ENCODE results near the gene FRAS1. TPM values are rescaled to one million over a fixed set of nuclear protein-coding genes. Genes with fewer than 3 reads are reported as not detected.
"Not testable (repeated sequence)": the region's sequence is repeated elsewhere in the genome, so short reads cannot be mapped to it uniquely, and the experiment has no call there.

The FRAS1 gene
- total RNA-seq, 1 donor from 2014 or later, result 24.6 TPM

- no peak overlapping the region for H3K27ac Mint-ChIP-seq (ENCODE audit: unreplicated experiment)
- no peaks in the 10 kb centered on the region for H3K79me2 ChIP-seq (ENCODE audit: insufficient read depth, low read length)
- H3K4me2 ChIP-seq (ENCODE audit: low read length), result no peak overlapping the region
- H3K9me3 Mint-ChIP-seq (ENCODE audit: unreplicated experiment), result peaks cover 4% of the 10 kb centered on the region
- peaks cover 4% of the 10 kb centered on the region for H3K4me1 Mint-ChIP-seq (ENCODE audit: low read depth, unreplicated experiment)
- H3K27ac ChIP-seq (ENCODE audit: low read depth, low read length), result no peak overlapping the region
- peaks cover 3% of the 10 kb centered on the region for H3K36me3 Mint-ChIP-seq (ENCODE audit: low read depth, unreplicated experiment)
- FAIRE-seq (no peak), DNase-seq (ENCODE audit: low read depth) (no peak)
- TF ChIP-seq CTCF (IDR thresholded peaks at IDR 0.05; ENCODE audit: insufficient read depth, low read depth, low read length), result no peak
- no peak for TF ChIP-seq EZH2 (IDR thresholded peaks at IDR 0.05; ENCODE audit: insufficient read depth, low read length)
- no peak overlapping the region for H3K4me3 ChIP-seq (ENCODE audit: insufficient read depth, low read depth, low read length)
- no peaks in the 10 kb centered on the region for H3K27me3 Mint-ChIP-seq (ENCODE audit: low read depth, unreplicated experiment)
- H3K36me3 ChIP-seq (ENCODE audit: insufficient read depth, low read length), result no peaks in the 10 kb centered on the region
- no peak overlapping the region for H3K4me3 Mint-ChIP-seq (ENCODE audit: unreplicated experiment)
- H3K4me1 ChIP-seq (ENCODE audit: insufficient read depth, low read length), result no peaks in the 10 kb centered on the region
- no peaks in the 10 kb centered on the region for H4K20me1 ChIP-seq (ENCODE audit: insufficient read depth, low read length)
- H3K27me3 ChIP-seq (ENCODE audit: insufficient read depth, low read length), result no peaks in the 10 kb centered on the region
- H2AFZ ChIP-seq (ENCODE audit: low read depth, low read length), result no peak overlapping the region
- H3K9ac ChIP-seq (ENCODE audit: low read length), result no peak overlapping the region
- no peaks in the 10 kb centered on the region for H3K9me3 ChIP-seq (ENCODE audit: insufficient read depth, low read depth, low read length)
Measured at GRCh38 chr4:78121338-78121904, 64.3 kb downstream of the FRAS1 start.

- not testable (repeated sequence) for H3K9ac ChIP-seq (ENCODE audit: low read length); H3K79me2 ChIP-seq (ENCODE audit: insufficient read depth, low read length); H3K27me3 Mint-ChIP-seq (ENCODE audit: low read depth, unreplicated experiment); H3K36me3 ChIP-seq (ENCODE audit: insufficient read depth, low read length); FAIRE-seq; DNase-seq (ENCODE audit: low read depth); H3K4me3 Mint-ChIP-seq (ENCODE audit: unreplicated experiment); H3K9me3 ChIP-seq (ENCODE audit: insufficient read depth, low read depth, low read length); H2AFZ ChIP-seq (ENCODE audit: low read depth, low read length); H3K9me3 Mint-ChIP-seq (ENCODE audit: unreplicated experiment); H3K4me2 ChIP-seq (ENCODE audit: low read length); H3K27ac Mint-ChIP-seq (ENCODE audit: unreplicated experiment); H3K4me1 ChIP-seq (ENCODE audit: insufficient read depth, low read length); H3K27me3 ChIP-seq (ENCODE audit: insufficient read depth, low read length); H4K20me1 ChIP-seq (ENCODE audit: insufficient read depth, low read length); H3K36me3 Mint-ChIP-seq (ENCODE audit: low read depth, unreplicated experiment); H3K4me3 ChIP-seq (ENCODE audit: insufficient read depth, low read depth, low read length); H3K4me1 Mint-ChIP-seq (ENCODE audit: low read depth, unreplicated experiment); H3K27ac ChIP-seq (ENCODE audit: low read depth, low read length)
Measured at GRCh38 chr4:78125834-78126331, 68.8 kb downstream of the FRAS1 start.

GRCh38 chr4:78129383-78130108, 72.4 kb downstream of the FRAS1 start:
- Mint-ChIP-seq H3K4me3 (ENCODE audit: unreplicated experiment) (no peak overlapping the region), H3K27ac (ENCODE audit: unreplicated experiment) (no peak overlapping the region), H3K4me1 (ENCODE audit: low read depth, unreplicated experiment) (peaks cover 7% of the 10 kb centered on the region), H3K27me3 (ENCODE audit: low read depth, unreplicated experiment) (no peaks in the 10 kb centered on the region), H3K9me3 (ENCODE audit: unreplicated experiment) (peaks cover 4% of the 10 kb centered on the region), H3K36me3 (ENCODE audit: low read depth, unreplicated experiment) (peaks cover 3% of the 10 kb centered on the region)
- no peaks in the 10 kb centered on the region for H3K79me2 ChIP-seq (ENCODE audit: insufficient read depth, low read length)
- no peak overlapping the region for H3K4me3 ChIP-seq (ENCODE audit: insufficient read depth, low read depth, low read length)
- DNase-seq (ENCODE audit: low read depth) (no peak), FAIRE-seq (no peak)
- H4K20me1 ChIP-seq (ENCODE audit: insufficient read depth, low read length), result no peaks in the 10 kb centered on the region
- H3K4me1 ChIP-seq (ENCODE audit: insufficient read depth, low read length), result no peaks in the 10 kb centered on the region
- H3K27me3 ChIP-seq (ENCODE audit: insufficient read depth, low read length), result no peaks in the 10 kb centered on the region
- no peak overlapping the region for H2AFZ ChIP-seq (ENCODE audit: low read depth, low read length)
- H3K36me3 ChIP-seq (ENCODE audit: insufficient read depth, low read length), result no peaks in the 10 kb centered on the region
- no peak for TF ChIP-seq CTCF (IDR thresholded peaks at IDR 0.05; ENCODE audit: insufficient read depth, low read depth, low read length)
- no peak for TF ChIP-seq EZH2 (IDR thresholded peaks at IDR 0.05; ENCODE audit: insufficient read depth, low read length)
- H3K9ac ChIP-seq (ENCODE audit: low read length), result no peak overlapping the region
- H3K9me3 ChIP-seq (ENCODE audit: insufficient read depth, low read depth, low read length), result no peaks in the 10 kb centered on the region
- no peak overlapping the region for H3K27ac ChIP-seq (ENCODE audit: low read depth, low read length)
- no peak overlapping the region for H3K4me2 ChIP-seq (ENCODE audit: low read length)
